GM19239 (cell line): ENCODE measurements around the gene DGKG.
A peak's percentile ranks its signal among the peaks of the same experiment; 100 is the strongest.

Source experiments
- DNase-seq: peaks from one replicate; pipeline ENCODE4 v3.0.0; 2011; ENCODE audit warnings: low spot score; ENCODE audit not compliant: insufficient read length
- FAIRE-seq: peaks from 2 replicates; lab custom pipeline; 2011; peaks lifted over from hg19 to GRCh38; lab: Jason Lieb, UNC

DGKG gene

GRCh38 chr3:186160691-186161243 is 201.3 kb downstream of the DGKG start:
- FAIRE-seq (no peak), DNase-seq (no peak)

DNA sequence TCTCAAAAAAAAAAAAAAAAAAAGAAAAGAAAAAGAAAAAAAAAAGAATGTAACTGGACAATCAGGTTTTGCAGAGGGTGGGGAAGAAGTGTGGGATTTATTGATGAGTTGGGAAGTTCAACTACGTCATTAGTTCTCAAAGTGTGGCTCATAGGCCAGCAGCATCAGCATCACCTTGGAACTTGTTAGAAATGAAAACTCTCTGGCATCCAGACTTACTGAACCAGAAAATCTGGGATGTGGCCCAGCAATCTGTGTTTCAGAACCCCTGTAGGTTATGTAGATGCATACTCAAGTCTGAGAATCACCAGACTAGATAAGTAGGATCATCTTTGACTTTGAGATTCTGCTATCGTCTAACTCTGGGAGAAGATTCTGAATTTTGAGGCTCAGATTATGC is 207.4 kb downstream of the DGKG start:
- DNase-seq (no peak), FAIRE-seq (no peak)

GRCh38 chr3:186152889-186153292 is 209.1 kb downstream of the DGKG start:
- FAIRE-seq (peak; percentile 84), DNase-seq (peak; percentile 52)

DNA sequence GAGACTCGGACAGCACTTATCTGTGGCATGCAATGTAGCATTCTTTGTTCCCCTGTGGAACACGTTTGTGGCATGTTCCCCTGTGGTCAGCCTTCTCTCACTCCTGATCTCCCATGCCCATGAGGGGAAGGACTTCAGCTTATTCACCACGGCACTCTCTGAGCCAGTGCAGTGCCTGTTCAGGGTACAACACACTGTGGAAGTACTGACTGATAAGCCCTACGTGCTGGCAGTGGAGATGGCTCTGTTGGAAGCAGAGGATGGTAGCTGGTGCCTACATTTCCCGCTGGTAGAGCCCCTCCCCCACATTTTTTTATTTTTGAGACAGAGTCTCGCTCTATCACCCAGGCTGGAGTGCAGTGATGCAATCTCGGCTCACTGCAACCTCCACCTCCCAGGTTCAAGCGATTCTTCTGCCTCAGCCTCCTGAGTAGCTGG is 209.7 kb downstream of the DGKG start:
- no peak for FAIRE-seq
- DNase-seq, result no peak

GRCh38 chr3:186151077-186151971 is 210.7 kb downstream of the DGKG start:
- DNase-seq (no peak), FAIRE-seq (peak; percentile 18)

GRCh38 chr3:186150041-186150830 is 211.8 kb downstream of the DGKG start:
- no peak for DNase-seq

DNA sequence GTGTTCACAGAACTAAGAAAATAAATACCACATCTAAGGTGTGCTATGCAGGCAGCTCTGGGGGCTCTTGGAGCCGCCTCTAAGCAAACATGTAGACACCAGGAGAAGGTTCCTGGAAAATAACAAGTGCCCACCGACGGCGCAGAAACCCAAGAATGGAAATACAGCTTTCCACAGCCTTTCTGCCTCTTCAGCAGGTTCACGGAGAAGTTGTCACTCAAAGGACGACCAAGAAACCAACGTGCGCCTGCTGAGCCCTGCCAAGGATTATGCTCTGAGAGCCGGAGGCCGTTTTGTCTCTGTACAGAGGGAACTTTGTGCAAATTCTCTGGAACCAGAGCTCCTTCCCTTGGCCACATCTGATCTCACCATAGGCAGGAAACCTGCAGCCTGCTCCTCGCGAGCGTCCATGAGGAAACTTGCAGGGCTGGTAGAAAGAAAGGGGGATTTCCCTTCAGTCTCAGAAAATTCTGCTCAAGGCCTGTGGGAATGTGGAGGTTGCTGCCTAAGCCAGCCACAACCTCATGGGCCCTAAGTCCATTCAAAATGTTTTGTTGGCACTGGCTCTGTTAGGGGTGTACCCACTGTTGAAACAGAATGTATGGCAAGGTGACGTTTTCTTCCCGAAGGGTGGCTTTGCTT is 212.6 kb downstream of the DGKG start:
- FAIRE-seq, result no peak
- DNase-seq, result no peak

More at GRCh38 chr3:186150041-186150830, 211.8 kb downstream of the DGKG start:
- peak; percentile 48 for FAIRE-seq

DNA sequence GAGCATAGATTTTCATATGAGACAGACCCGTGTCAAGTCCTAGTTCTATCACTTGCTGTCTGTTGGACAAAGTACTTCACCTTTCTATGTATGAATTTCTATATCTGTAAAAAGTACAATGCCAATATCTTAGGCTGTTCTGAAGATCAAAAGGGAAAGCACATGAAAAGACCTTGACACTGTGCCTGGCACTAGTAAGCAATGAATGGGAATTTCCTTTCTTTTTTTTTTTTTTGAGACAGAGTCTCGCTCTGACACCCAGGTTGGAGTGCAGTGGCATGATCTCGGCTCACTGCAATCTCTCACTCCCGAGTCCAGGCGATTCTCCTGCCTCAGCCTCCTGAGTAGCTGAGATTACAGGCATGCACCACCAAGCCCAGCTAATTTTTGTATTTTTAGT is 217.8 kb downstream of the DGKG start:
- FAIRE-seq, result no peak
- no peak for DNase-seq

DNA sequence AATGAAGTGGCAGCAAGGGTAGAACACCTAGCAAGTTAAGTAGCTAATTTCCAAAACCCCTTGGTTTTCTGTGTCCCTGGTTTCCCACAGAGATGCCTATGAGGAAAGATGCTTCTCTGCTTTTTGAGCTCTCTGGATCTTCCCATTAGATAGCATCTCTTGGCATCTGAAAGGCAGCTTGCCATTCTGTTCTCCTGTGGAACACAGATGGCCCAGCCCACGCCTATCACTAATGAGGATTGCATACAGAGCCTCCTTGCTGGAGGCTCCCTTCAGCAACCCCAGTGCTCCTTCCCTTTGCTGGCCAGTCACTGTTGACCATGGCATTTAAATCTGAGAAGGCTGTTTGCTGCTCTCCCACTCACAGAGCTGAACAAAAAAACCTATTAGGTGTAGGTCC is 218.8 kb downstream of the DGKG start:
- FAIRE-seq (no peak), DNase-seq (no peak)

GRCh38 chr3:186142393-186142932 is 219.6 kb downstream of the DGKG start:
- FAIRE-seq (no peak), DNase-seq (no peak)

DNA sequence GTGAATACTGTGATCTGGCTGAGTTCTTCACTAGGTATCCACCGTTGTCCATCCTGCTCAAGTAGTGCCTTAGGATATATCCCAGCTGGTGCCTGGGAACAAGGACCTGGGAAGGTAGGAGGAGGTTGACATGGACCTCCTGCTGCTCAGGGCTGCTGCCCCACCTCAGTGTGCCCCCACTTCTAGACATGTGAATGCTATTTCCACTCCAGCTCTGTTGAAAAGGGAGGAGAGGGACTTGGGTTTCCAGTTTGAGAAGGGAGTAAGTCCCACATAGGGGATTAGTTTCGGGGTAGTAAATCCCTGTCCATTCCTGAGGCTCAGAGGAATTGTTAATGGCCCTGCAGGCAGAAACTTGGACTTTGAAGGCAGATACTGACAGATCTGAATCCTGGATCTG is 220.2 kb downstream of the DGKG start:
- FAIRE-seq, result no peak
- DNase-seq, result no peak

DNA sequence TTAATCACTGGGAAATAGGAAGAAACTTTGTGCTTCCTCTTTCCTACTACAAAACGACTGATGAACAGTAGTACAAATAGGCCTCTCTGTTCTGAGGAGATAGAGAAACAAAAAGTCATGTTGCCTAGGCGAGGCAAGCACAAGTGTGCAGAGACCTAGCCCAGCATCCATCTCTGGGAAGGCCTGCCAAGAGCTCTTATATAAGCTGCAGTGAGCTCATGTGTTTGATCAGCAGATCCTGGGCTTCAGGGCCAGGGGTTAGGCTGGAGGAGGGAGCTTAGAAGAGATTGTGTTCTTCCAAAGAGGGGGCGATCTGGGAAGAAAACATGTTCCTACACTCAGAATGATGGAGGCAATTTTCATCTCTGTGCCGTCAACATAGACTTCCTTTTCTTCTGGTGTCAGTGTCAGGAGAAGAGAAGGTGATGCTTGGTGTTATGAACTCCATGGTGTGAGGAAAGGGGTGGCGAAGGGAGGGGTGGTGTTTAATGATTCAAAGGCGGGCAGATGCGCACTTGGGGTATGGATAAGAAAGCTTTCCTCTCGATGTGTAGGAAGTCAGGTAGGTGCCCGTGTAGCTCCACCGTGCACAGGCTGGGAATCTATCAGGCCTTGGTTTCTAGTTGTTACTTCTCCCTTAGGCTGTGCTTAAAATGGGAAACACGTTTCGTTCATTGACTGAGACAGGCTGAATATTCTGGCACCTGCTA is 223.6 kb downstream of the DGKG start:
- no peak for FAIRE-seq
- no peak for DNase-seq

GRCh38 chr3:186137051-186137685 is 224.9 kb downstream of the DGKG start:
- no peak for FAIRE-seq
- no peak for DNase-seq

DNA sequence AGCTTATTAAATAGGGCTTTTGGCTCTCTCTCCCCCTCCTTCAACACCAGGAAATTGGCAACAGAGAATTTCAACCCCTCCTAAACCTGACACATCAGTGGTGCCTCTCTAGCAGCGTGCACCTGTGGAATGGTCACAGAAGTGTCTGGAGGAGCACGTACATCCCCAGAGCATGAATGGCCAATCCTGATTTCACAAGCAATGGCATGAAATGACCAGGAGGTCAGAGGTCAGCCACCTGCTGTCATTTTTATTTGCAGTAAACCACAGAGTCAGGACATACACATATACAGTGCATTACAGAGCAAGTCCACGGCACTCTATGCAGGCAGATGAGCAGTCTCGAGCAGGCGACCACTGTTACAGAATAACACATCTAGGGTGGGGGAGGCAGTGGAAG is 228.1 kb downstream of the DGKG start:
- DNase-seq (no peak), FAIRE-seq (no peak)

- no peak for FAIRE-seq
Measured at GRCh38 chr3:186132487-186132886, 229.5 kb downstream of the DGKG start.

GRCh38 chr3:186129206-186129605 is 232.8 kb downstream of the DGKG start:
- no peak for FAIRE-seq
- no peak for DNase-seq

More at GRCh38 chr3:186132487-186132886, 229.5 kb downstream of the DGKG start:
- DNase-seq, result no peak

DNA sequence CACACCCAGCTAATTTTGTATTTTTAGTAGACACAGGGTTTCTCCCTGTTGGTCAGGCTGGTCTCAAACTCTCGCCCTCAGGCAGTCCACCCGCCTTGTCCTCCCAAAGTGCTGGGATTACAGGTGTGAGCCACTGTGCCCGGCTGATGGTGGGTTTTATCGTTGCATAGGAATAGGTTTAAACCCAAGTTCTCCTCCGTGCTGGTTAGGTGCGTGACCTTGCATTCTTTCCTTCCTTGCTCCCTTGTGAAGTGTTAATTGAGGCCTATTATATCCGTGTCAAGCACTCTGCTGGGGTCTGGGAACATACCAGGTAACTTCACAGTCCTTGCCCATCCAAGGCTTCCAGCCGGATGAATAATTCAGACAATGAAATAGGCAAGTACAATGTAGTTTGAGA is 233.9 kb downstream of the DGKG start:
- no peak for DNase-seq
- FAIRE-seq, result no peak

DNA sequence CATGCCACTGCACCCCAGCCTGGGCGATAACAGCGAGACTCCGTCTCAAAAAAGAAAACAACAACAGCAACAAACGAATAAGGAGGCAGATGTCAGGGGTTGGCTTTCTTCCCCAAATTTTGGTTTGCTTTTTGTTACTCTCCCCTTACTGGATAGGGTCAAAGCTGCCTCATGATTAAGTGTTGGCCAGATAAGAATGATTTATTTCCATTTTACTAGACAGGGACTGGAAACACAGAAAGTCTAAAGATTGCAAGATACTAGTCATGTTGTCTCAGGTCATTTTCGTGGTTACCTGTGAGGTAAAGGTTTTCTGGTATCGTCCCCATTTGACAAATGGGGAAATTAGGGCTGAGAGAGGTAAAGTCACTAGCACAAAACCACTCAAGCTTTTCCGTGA is 234.6 kb downstream of the DGKG start:
- no peak for FAIRE-seq
- no peak for DNase-seq

DNA sequence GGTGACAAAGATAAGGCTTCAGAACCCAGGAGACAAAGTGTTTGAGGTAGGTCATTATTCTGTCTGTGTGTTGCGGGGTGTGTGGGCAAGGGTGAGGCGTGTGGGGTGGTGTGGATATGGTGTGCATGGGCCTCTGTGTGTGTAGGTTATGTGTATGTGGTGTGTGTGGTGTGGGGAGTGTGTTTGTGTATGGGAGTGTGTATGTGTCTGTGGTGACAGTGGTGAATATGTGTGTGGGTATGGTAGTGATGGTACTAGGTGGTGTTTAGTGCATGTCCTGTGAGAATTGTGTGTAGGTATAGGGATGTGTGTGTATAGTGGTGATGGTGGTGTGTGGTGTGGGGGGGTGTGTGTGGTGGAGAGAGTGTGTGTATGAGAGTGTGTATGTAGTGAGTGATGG is 236.9 kb downstream of the DGKG start:
- DNase-seq, result no peak
- no peak for FAIRE-seq
